ENCODE measurements around the gene PCDH1.
A peak's percentile ranks its signal among the peaks of the same experiment; 100 is the strongest.
"Not testable (repeated sequence)": the region's sequence is repeated elsewhere in the genome, so short reads cannot be mapped to it uniquely, and the experiment has no call there.

Gene PCDH1

GRCh38 chr5:141878186-141878710, at the start of gene PCDH1:
Gene PCDH1, minus strand, starts transcription at chr5:141878410. Its CDS starts 148 bp downstream, at chr5:141878262.
- DNase-seq (ENCODE audit: low read depth, low spot score): no peak

GRCh38 chr5:141926434-141926833, 48.2 kb upstream of the PCDH1 start:
- DNase-seq (ENCODE audit: low read depth, low spot score): no peak

- peak; percentile 78 for DNase-seq (ENCODE audit: low read depth, low spot score)
Observed at GRCh38 chr5:141923448-141924313, 45.5 kb upstream of the PCDH1 start, which contains the start of gene DELE1. Gene DELE1, plus strand, starts transcription at chr5:141923871. Its CDS starts 71 bp downstream, at chr5:141923942.

- DNase-seq (ENCODE audit: low read depth, low spot score): not testable (repeated sequence)
Observed at GRCh38 chr5:141922827-141923447, 44.7 kb upstream of the PCDH1 start.

- DNase-seq (ENCODE audit: low read depth, low spot score): no peak
Observed at GRCh38 chr5:141920771-141921170, 42.6 kb upstream of the PCDH1 start.

GRCh38 chr5:141919218-141920119, 41.3 kb upstream of the PCDH1 start:
- DNase-seq (ENCODE audit: low read depth, low spot score): no peak

- no peak for DNase-seq (ENCODE audit: low read depth, low spot score)
Observed at GRCh38 chr5:141917760-141918159, 39.5 kb upstream of the PCDH1 start.

GRCh38 chr5:141916522-141916921, 38.3 kb upstream of the PCDH1 start:
- DNase-seq (ENCODE audit: low read depth, low spot score): no peak

- no peak for DNase-seq (ENCODE audit: low read depth, low spot score)
Observed at GRCh38 chr5:141915881-141916336, 37.7 kb upstream of the PCDH1 start.

- DNase-seq (ENCODE audit: low read depth, low spot score): no peak
Observed at GRCh38 chr5:141914797-141915196, 36.6 kb upstream of the PCDH1 start.

- no peak for DNase-seq (ENCODE audit: low read depth, low spot score)
Observed at GRCh38 chr5:141914199-141914743, 36.1 kb upstream of the PCDH1 start.

GRCh38 chr5:141913560-141914198, 35.5 kb upstream of the PCDH1 start:
- no peak for DNase-seq (ENCODE audit: low read depth, low spot score)

GRCh38 chr5:141910271-141910673, 32.1 kb upstream of the PCDH1 start:
- no peak for DNase-seq (ENCODE audit: low read depth, low spot score)

GRCh38 chr5:141909212-141909611, 31.0 kb upstream of the PCDH1 start:
- DNase-seq (ENCODE audit: low read depth, low spot score): no peak

GRCh38 chr5:141908796-141909195, 30.6 kb upstream of the PCDH1 start:
- DNase-seq (ENCODE audit: low read depth, low spot score): no peak

- DNase-seq (ENCODE audit: low read depth, low spot score): no peak
Observed at GRCh38 chr5:141906972-141907371, 28.8 kb upstream of the PCDH1 start.

GRCh38 chr5:141906517-141906916, 28.3 kb upstream of the PCDH1 start:
- DNase-seq (ENCODE audit: low read depth, low spot score): no peak

- no peak for DNase-seq (ENCODE audit: low read depth, low spot score)
Observed at GRCh38 chr5:141904551-141904950, 26.3 kb upstream of the PCDH1 start.

GRCh38 chr5:141903261-141903660, 25.1 kb upstream of the PCDH1 start:
- DNase-seq (ENCODE audit: low read depth, low spot score): no peak

GRCh38 chr5:141902015-141902814, 24.0 kb upstream of the PCDH1 start:
- no peak for DNase-seq (ENCODE audit: low read depth, low spot score)
